Embryonic facial prominence (tissue), 1 donor: ENCODE data around the gene MCUB.
A peak's percentile ranks its signal among the peaks of the same experiment; 100 is the strongest.
"Not testable (repeated sequence)": the region's sequence is repeated elsewhere in the genome, so short reads cannot be mapped to it uniquely, and the experiment has no call there.

Experiments used
- DNase-seq: peaks from one replicate; pipeline ENCODE4 v3.0.0-alpha.2; 2016; ENCODE audit errors: extremely low spot score

Gene MCUB

GRCh38 chr4:109629775-109630174 lies 69.7 kb downstream of the MCUB start:
- no peak for DNase-seq

- DNase-seq, result peak; percentile 12
Measured at GRCh38 chr4:109631532-109632108, 71.6 kb downstream of the MCUB start.

- DNase-seq, result no peak
Measured at GRCh38 chr4:109640644-109641043, 80.6 kb downstream of the MCUB start.

- DNase-seq, result no peak
Measured at GRCh38 chr4:109645874-109646710, 86.0 kb downstream of the MCUB start.

- no peak for DNase-seq
Measured at GRCh38 chr4:109648266-109648996, 88.4 kb downstream of the MCUB start.

- no peak for DNase-seq
Measured at GRCh38 chr4:109648997-109649575, 89.0 kb downstream of the MCUB start.

- DNase-seq, result no peak
Measured at GRCh38 chr4:109649872-109650271, 89.8 kb downstream of the MCUB start.

- no peak for DNase-seq
Measured at GRCh38 chr4:109655396-109655795, 95.3 kb downstream of the MCUB start.

- DNase-seq, result no peak
Measured at GRCh38 chr4:109657854-109658418, 97.9 kb downstream of the MCUB start.

- no peak for DNase-seq
Measured at GRCh38 chr4:109658871-109659410, 98.9 kb downstream of the MCUB start.

- DNase-seq, result no peak
Measured at GRCh38 chr4:109662116-109662515, 102.1 kb downstream of the MCUB start.

GRCh38 chr4:109662771-109663170 lies 102.7 kb downstream of the MCUB start:
- no peak for DNase-seq

- no peak for DNase-seq
Measured at GRCh38 chr4:109665783-109666485, 105.9 kb downstream of the MCUB start.

GRCh38 chr4:109671350-109671749 lies 111.3 kb downstream of the MCUB start:
- DNase-seq, result no peak

- no peak for DNase-seq
Measured at GRCh38 chr4:109672169-109672930, 112.3 kb downstream of the MCUB start.

- no peak for DNase-seq
Measured at GRCh38 chr4:109673303-109673702, 113.3 kb downstream of the MCUB start.

GRCh38 chr4:109675181-109675580 lies 115.1 kb downstream of the MCUB start:
- no peak for DNase-seq

- no peak for DNase-seq
Measured at GRCh38 chr4:109675843-109676242, 115.8 kb downstream of the MCUB start.

- no peak for DNase-seq
Measured at GRCh38 chr4:109676886-109677285, 116.8 kb downstream of the MCUB start.

- not testable (repeated sequence) for DNase-seq
Measured at GRCh38 chr4:109678472-109678871, 118.4 kb downstream of the MCUB start.
